BLaER1 treated with 17β-estradiol and CSF1 and Interleukin-3, amounts not matched to agents 10 nM and 100 nM (cell line): ENCODE data around the gene PKP3.

Experiments used
- H3K27ac ChIP-seq, 11 experiments: shearing (Covaris generic); formaldehyde crosslinking; 2 replicates each; pipeline ENCODE4 v1.8.1; 2022
- H3K27me3 ChIP-seq, 11 experiments: shearing (Covaris generic); formaldehyde crosslinking; 2 replicates each; pipeline ENCODE4 v1.8.1; 2022
- H3K36me3 ChIP-seq, 11 experiments: shearing (Covaris generic); formaldehyde crosslinking; 2 replicates each; pipeline ENCODE4 v1.8.1; 2022
- H3K4me1 ChIP-seq, 10 experiments: shearing (Covaris generic); formaldehyde crosslinking; 2 replicates each; pipeline ENCODE4 v1.8.1; 2022
- H3K4me2 ChIP-seq, 11 experiments: shearing (Covaris generic); formaldehyde crosslinking; 2 replicates each; pipeline ENCODE4 v1.8.1; 2022
- H3K4me3 ChIP-seq, 10 experiments: shearing (Covaris generic); formaldehyde crosslinking; 2 replicates each; pipeline ENCODE4 v1.8.1; 2022
- H3K9ac ChIP-seq, 11 experiments: shearing (Covaris generic); formaldehyde crosslinking; 2 replicates each; pipeline ENCODE4 v1.8.1; 2022
- H3K9me3 ChIP-seq, 11 experiments: shearing (Covaris generic); formaldehyde crosslinking; replicated peaks in 1 of 11; 2 replicates each; pipeline ENCODE4 v1.8.1; 2022
- H4K20me1 ChIP-seq, 11 experiments: shearing (Covaris generic); formaldehyde crosslinking; 2 replicates each; pipeline ENCODE4 v1.8.1; 2022
- Cebpa-rat ChIP-seq, 11 experiments: shearing (Covaris generic); IDR thresholded peaks; 2 replicates each; pipeline ENCODE4 v1.8.1; 2022

The PKP3 gene

GRCh38 chr11:373716-374551 is 20.1 kb upstream of the PKP3 start:
- Histone ChIP-seq H3K4me1 (peaks cover 0 to 24% (median 20%) of the 10 kb centered on the region in 10 experiments; a peak in 11 of 20 replicates), H3K27ac (no peak overlapping the region), H3K36me3 (no peaks in the 10 kb centered on the region; a peak in 1 of 22 replicates), H3K27me3 (peaks cover 15 to 31% (median 23%) of the 10 kb centered on the region in 11 experiments), H3K9me3 (peaks cover 0 to 8% (median 4%) of the 10 kb centered on the region in 11 experiments; a peak in 6 of 22 replicates), H3K9ac (no peak overlapping the region), H3K4me2 (no peak overlapping the region), H4K20me1 (peaks cover 0 to 20% (median 4%) of the 10 kb centered on the region in 11 experiments; a peak in 9 of 22 replicates), H3K4me3 (no peak overlapping the region)
- no peak for TF ChIP-seq Cebpa-rat (IDR thresholded peaks at IDR 0.05)

GRCh38 chr11:375065-376025 is 18.7 kb upstream of the PKP3 start:
- TF ChIP-seq Cebpa-rat (IDR thresholded peaks at IDR 0.05), result no peak
- Histone ChIP-seq H3K4me3 (no peak overlapping the region), H3K36me3 (no peaks in the 10 kb centered on the region; a peak in 1 of 22 replicates), H3K27ac (no peak overlapping the region), H3K27me3 (peaks cover 11 to 20% (median 16%) of the 10 kb centered on the region in 11 experiments), H3K4me1 (peaks cover 0 to 20% (median 16%) of the 10 kb centered on the region in 10 experiments; a peak in 11 of 20 replicates), H3K9ac (no peak overlapping the region), H3K4me2 (no peak overlapping the region), H3K9me3 (peaks cover 0 to 22% (median 7%) of the 10 kb centered on the region in 11 experiments; a peak in 12 of 22 replicates), H4K20me1 (peaks cover 0 to 17% (median 3%) of the 10 kb centered on the region in 11 experiments; a peak in 9 of 22 replicates)

- H3K36me3 ChIP-seq, result no peaks in the 10 kb centered on the region; a peak in 1 of 22 replicates
- H4K20me1 ChIP-seq, result peaks cover 0 to 7% (median 0%) of the 10 kb centered on the region in 11 experiments; a peak in 1 of 22 replicates
Observed at GRCh38 chr11:376531-377173, 17.4 kb upstream of the PKP3 start.

GRCh38 chr11:377174-377865 is 16.7 kb upstream of the PKP3 start:
- no peak for TF ChIP-seq Cebpa-rat (IDR thresholded peaks at IDR 0.05)
- H3K4me2 ChIP-seq, result no peak overlapping the region
- no peak overlapping the region for H3K9ac ChIP-seq
- no peaks in the 10 kb centered on the region for H4K20me1 ChIP-seq
- no peak overlapping the region for H3K27ac ChIP-seq
- no peaks in the 10 kb centered on the region; a peak in 1 of 22 replicates for H3K36me3 ChIP-seq
- H3K4me3 ChIP-seq, result no peak overlapping the region
- H3K9me3 ChIP-seq, result peaks cover 0 to 24% (median 7%) of the 10 kb centered on the region in 11 experiments; a peak in 12 of 22 replicates
- H3K4me1 ChIP-seq, result peaks cover 4 to 16% (median 10%) of the 10 kb centered on the region in 10 experiments; a peak in 18 of 20 replicates
- H3K27me3 ChIP-seq, result peaks cover 0 to 4% (median 0%) of the 10 kb centered on the region in 11 experiments; a peak in 1 of 22 replicates

More at GRCh38 chr11:376531-377173, 17.4 kb upstream of the PKP3 start:
- peaks cover 0 to 7% (median 3%) of the 10 kb centered on the region in 11 experiments; a peak in 10 of 22 replicates for H3K27me3 ChIP-seq
- no peak for TF ChIP-seq Cebpa-rat (IDR thresholded peaks at IDR 0.05)
- H3K4me1 ChIP-seq, result peaks cover 2 to 16% (median 8%) of the 10 kb centered on the region in 10 experiments; a peak in 18 of 20 replicates
- H3K4me3 ChIP-seq, result no peak overlapping the region
- H3K4me2 ChIP-seq, result no peak overlapping the region
- H3K9me3 ChIP-seq, result peaks cover 0 to 24% (median 7%) of the 10 kb centered on the region in 11 experiments; a peak in 12 of 22 replicates
- no peak overlapping the region for H3K27ac ChIP-seq
- no peak overlapping the region for H3K9ac ChIP-seq

GRCh38 chr11:377883-378500 is 16.0 kb upstream of the PKP3 start:
- TF ChIP-seq Cebpa-rat (IDR thresholded peaks at IDR 0.05), result no peak
- 0 out of 22 replicates have a peak, but pooled peaks cover 0 to 4% (median 0%) of the 10 kb centered on the region in 11 experiments for H3K27me3 ChIP-seq

GRCh38 chr11:379205-380094 is 14.6 kb upstream of the PKP3 start:
- no peak overlapping the region for H3K4me2 ChIP-seq
- no peak overlapping the region for H3K27ac ChIP-seq
- H3K9ac ChIP-seq, result no peak overlapping the region
- peaks cover 0 to 34% (median 7%) of the 10 kb centered on the region in 11 experiments; a peak in 13 of 22 replicates for H3K9me3 ChIP-seq
- H3K27me3 ChIP-seq, result 0 out of 22 replicates have a peak, but pooled peaks cover 0 to 4% (median 0%) of the 10 kb centered on the region in 11 experiments
- H3K4me1 ChIP-seq, result peaks cover 4 to 37% (median 29%) of the 10 kb centered on the region in 10 experiments; a peak in 18 of 20 replicates
- no peaks in the 10 kb centered on the region; a peak in 1 of 22 replicates for H3K36me3 ChIP-seq
- TF ChIP-seq Cebpa-rat (IDR thresholded peaks at IDR 0.05), result no peak
- no peaks in the 10 kb centered on the region for H4K20me1 ChIP-seq
- no peak overlapping the region for H3K4me3 ChIP-seq

More at GRCh38 chr11:377883-378500, 16.0 kb upstream of the PKP3 start:
- Histone ChIP-seq H4K20me1 (no peaks in the 10 kb centered on the region), H3K27ac (no peak overlapping the region), H3K4me2 (no peak overlapping the region), H3K9ac (no peak overlapping the region), H3K9me3 (peaks cover 0 to 24% (median 7%) of the 10 kb centered on the region in 11 experiments; a peak in 12 of 22 replicates), H3K4me1 (peaks cover 4 to 22% (median 16%) of the 10 kb centered on the region in 10 experiments; a peak in 18 of 20 replicates), H3K36me3 (no peaks in the 10 kb centered on the region; a peak in 1 of 22 replicates), H3K4me3 (no peak overlapping the region)
